ENCODE measurements around the gene LPAR1.

The LPAR1 gene

DNA sequence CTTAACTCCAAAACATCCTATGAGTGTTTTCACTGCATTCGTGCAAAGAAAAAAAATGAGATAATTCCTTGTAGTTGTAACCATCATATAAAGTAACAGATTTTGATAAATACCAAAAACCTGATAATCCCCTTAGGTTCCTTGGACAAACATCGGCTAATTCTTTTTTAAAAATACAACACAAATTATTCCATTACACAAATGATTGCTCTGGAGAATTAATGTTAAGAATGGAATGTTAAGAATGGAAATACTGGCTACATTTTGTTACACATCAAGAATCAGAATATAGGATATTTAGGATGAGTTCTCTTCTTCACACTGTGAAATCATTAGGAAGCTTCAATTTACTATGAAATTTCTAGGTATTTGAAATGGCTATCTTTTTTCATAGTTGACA is 139.4 kb downstream of the LPAR1 start:
- TF ChIP-seq, protein P1, sequence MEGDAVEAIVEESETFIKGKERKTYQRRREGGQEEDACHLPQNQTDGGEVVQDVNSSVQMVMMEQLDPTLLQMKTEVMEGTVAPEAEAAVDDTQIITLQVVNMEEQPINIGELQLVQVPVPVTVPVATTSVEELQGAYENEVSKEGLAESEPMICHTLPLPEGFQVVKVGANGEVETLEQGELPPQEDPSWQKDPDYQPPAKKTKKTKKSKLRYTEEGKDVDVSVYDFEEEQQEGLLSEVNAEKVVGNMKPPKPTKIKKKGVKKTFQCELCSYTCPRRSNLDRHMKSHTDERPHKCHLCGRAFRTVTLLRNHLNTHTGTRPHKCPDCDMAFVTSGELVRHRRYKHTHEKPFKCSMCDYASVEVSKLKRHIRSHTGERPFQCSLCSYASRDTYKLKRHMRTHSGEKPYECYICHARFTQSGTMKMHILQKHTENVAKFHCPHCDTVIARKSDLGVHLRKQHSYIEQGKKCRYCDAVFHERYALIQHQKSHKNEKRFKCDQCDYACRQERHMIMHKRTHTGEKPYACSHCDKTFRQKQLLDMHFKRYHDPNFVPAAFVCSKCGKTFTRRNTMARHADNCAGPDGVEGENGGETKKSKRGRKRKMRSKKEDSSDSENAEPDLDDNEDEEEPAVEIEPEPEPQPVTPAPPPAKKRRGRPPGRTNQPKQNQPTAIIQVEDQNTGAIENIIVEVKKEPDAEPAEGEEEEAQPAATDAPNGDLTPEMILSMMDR (IDR thresholded peaks at IDR 0.05; ENCODE audit: control insufficient read depth, insufficient read depth, low read depth, low read length, missing control alignments): no peak
- DNase-seq (ENCODE audit: low read depth): no peak
- H3K4me3 ChIP-seq (ENCODE audit: control insufficient read depth, low read depth, low read length): no peak overlapping the region

GRCh38 chr9:110898358-110898757 is 139.9 kb downstream of the LPAR1 start:
- DNase-seq (ENCODE audit: low read depth): no peak
- TF ChIP-seq, protein P1 (IDR thresholded peaks at IDR 0.05; ENCODE audit: control insufficient read depth, insufficient read depth, low read depth, low read length, missing control alignments): no peak
- no peak overlapping the region for H3K4me3 ChIP-seq (ENCODE audit: control insufficient read depth, low read depth, low read length)

- TF ChIP-seq, protein P1 (IDR thresholded peaks at IDR 0.05; ENCODE audit: control insufficient read depth, insufficient read depth, low read depth, low read length, missing control alignments): no peak
These were observed 140.3 kb downstream of the LPAR1 start for GRCh38 chr9:110897943-110898342.

DNA sequence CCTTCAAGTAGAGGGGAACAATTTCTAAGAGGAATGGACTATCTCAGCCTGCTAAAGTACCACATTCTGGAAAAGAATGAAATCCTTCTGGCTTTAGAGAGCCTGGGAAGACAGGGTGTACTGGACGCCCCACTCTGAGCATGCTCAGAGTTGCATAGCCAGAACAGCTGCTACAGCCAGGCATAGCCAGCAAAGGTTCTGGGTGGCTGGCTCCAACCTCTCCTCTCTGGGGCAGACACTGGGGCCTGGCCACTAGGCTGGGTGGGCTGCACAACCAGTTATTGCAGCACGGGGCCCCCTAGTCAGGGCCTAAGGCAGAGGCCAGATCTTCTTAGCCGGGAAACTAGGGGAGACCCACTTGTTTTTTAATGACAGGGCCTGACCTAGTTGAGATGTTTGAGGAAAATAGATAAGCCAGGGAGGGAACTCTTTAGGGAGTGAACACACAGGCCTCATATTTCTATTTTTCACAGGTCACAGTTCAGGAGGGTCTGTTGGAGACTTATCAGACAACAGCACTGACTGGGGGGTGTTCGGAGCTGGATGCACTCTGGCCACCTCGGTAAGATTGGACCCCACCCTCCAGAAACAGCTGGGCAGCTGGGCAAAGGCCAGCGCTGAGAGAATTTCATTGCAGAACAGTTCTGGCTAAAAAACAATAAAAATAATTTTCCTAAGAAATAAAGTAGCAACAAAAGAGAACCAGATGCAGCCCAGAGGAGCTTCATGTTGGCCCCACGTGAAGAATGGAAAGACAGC is 142.9 kb downstream of the LPAR1 start:
- no peak for DNase-seq (ENCODE audit: low read depth)
- H3K4me3 ChIP-seq (ENCODE audit: control insufficient read depth, low read depth, low read length): no peak overlapping the region
- TF ChIP-seq, protein P1 (IDR thresholded peaks at IDR 0.05; ENCODE audit: control insufficient read depth, insufficient read depth, low read depth, low read length, missing control alignments): no peak

More at GRCh38 chr9:110897943-110898342, 140.3 kb downstream of the LPAR1 start:
- no peak overlapping the region for H3K4me3 ChIP-seq (ENCODE audit: control insufficient read depth, low read depth, low read length)
- DNase-seq (ENCODE audit: low read depth): no peak

DNA sequence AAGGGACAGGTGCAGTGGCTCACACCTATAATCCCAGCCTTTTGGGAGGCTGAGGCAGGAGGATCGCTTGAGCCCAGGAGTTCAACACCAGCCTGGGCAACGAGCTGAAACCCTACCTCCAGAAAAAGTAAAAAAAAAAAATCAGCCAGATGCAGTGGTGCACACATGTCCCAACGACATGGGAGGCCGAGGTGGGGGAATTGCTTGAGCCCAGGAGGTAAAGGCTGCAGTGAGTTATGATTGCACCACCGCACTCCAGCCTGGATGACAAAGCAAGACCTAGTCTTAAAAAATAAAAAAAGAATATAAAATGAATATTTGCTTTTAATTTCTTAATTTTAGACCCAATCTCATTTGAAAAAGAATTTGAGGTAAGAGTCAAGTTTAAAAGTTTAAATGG is 143.5 kb downstream of the LPAR1 start:
- no peak overlapping the region for H3K4me3 ChIP-seq (ENCODE audit: control insufficient read depth, low read depth, low read length)
- no peak for DNase-seq (ENCODE audit: low read depth)
- TF ChIP-seq, protein P1 (IDR thresholded peaks at IDR 0.05; ENCODE audit: control insufficient read depth, insufficient read depth, low read depth, low read length, missing control alignments): no peak

GRCh38 chr9:110892689-110893088 is 145.6 kb downstream of the LPAR1 start:
- H3K4me3 ChIP-seq (ENCODE audit: control insufficient read depth, low read depth, low read length): no peak overlapping the region
- no peak for DNase-seq (ENCODE audit: low read depth)
- TF ChIP-seq, protein P1 (IDR thresholded peaks at IDR 0.05; ENCODE audit: control insufficient read depth, insufficient read depth, low read depth, low read length, missing control alignments): no peak
